ENCODE results near the gene REEP5. TPM values are rescaled to one million over a fixed set of nuclear protein-coding genes. Genes with fewer than 3 reads are reported as not detected.
A peak's percentile ranks its signal among the peaks of the same experiment; 100 is the strongest.

Gene REEP5
- total RNA-seq, 2 experiments from 2014 or later: 95.0 to 96.3 TPM

- peaks cover 15% of the 10 kb centered on the region for H3K36me3 Mint-ChIP-seq (ENCODE audit: low read depth)
- no peaks in the 10 kb centered on the region for H3K27me3 Mint-ChIP-seq
- ChIA-PET CTCF (interaction anchor here (0.7 to 1.3 kb wide), 3 partner anchors 39 to 190 kb away, joined by 3 to 5 read pairs (median 5); partner anchors contain the start of gene DCP2), POLR2A (interaction anchor here (0.8 to 1.4 kb wide), 10 partner anchors 8 to 91 kb away, joined by 3 to 16 read pairs (median 4); partner anchors contain the start of genes DCP2, REEP5 and SRP19)
- peak; percentile 24 for DNase-seq
- peak overlapping the region; percentile 97 for H3K27ac Mint-ChIP-seq
- H3K4me1 Mint-ChIP-seq: peaks cover 53% of the 10 kb centered on the region
- H3K9me3 Mint-ChIP-seq: peaks cover 7% of the 10 kb centered on the region
- H3K4me3 Mint-ChIP-seq: peak overlapping the region; percentile 69
These were observed 7.5 kb upstream of the REEP5 start for GRCh38 chr5:112929336-112930081.

GRCh38 chr5:112923988-112924387 lies 2.0 kb upstream of the REEP5 start:
- Mint-ChIP-seq H3K4me3 (peak overlapping the region; percentile 92), H3K27ac (peak overlapping the region; percentile 99), H3K36me3 (ENCODE audit: low read depth) (peaks cover 21% of the 10 kb centered on the region), H3K4me1 (peaks cover 63% of the 10 kb centered on the region), H3K9me3 (no peaks in the 10 kb centered on the region), H3K27me3 (no peaks in the 10 kb centered on the region)
- ChIA-PET CTCF (interaction anchor here (0.9 to 4.5 kb wide), 7 partner anchors 10 to 52 kb away, joined by 3 to 26 read pairs (median 5); partner anchors contain the start of gene DCP2), POLR2A (interaction anchor here (1.0 to 8.8 kb wide), 5 partner anchors 10 to 63 kb away, joined by 5 to 94 read pairs (median 19); partner anchors contain the start of genes DCP2 and SRP19)
- DNase-seq: no peak

- Mint-ChIP-seq H3K4me1 (peaks cover 63% of the 10 kb centered on the region), H3K27ac (peak overlapping the region; percentile 99), H3K9me3 (no peaks in the 10 kb centered on the region), H3K27me3 (no peaks in the 10 kb centered on the region), H3K36me3 (ENCODE audit: low read depth) (peaks cover 28% of the 10 kb centered on the region), H3K4me3 (peak overlapping the region; percentile 92)
- ChIA-PET CTCF (interaction anchor here (0.6 to 4.5 kb wide), 18 partner anchors 9 to 763 kb away, joined by 3 to 26 read pairs (median 4); partner anchors contain the start of genes DCP2 and SRP19), POLR2A (interaction anchor here (0.9 to 8.8 kb wide), 12 partner anchors 8 to 99 kb away, joined by 3 to 94 read pairs (median 6); partner anchors contain the start of genes DCP2 and SRP19)
- DNase-seq: peak; percentile 42
These were observed 1.3 kb upstream of the REEP5 start for GRCh38 chr5:112923148-112923917.

GRCh38 chr5:112921026-112921832 lies 798 bp downstream of the REEP5 start:
- peak; percentile 54 for DNase-seq
- Mint-ChIP-seq H3K4me3 (peak overlapping the region; percentile 92), H3K27ac (peak overlapping the region; percentile 66), H3K27me3 (no peaks in the 10 kb centered on the region), H3K4me1 (peaks cover 70% of the 10 kb centered on the region), H3K9me3 (no peaks in the 10 kb centered on the region), H3K36me3 (ENCODE audit: low read depth) (peaks cover 49% of the 10 kb centered on the region)
- POLR2A ChIA-PET: interaction anchor here (0.6 to 8.8 kb wide), 23 partner anchors 9 to 215 kb away, joined by 3 to 94 read pairs (median 5); partner anchors contain the start of genes DCP2 and SRP19
- CTCF ChIA-PET: interaction anchor here (0.7 to 4.5 kb wide), 20 partner anchors 10 to 141 kb away, joined by 3 to 26 read pairs (median 4); partner anchors contain the start of gene DCP2

- H3K4me1 Mint-ChIP-seq: peaks cover 80% of the 10 kb centered on the region
- ChIA-PET CTCF (interaction anchor here (0.7 to 4.5 kb wide), 9 partner anchors 8 to 76 kb away, joined by 3 to 26 read pairs (median 4); partner anchors contain the start of gene DCP2), POLR2A (interaction anchor here (0.9 to 8.8 kb wide), 11 partner anchors 9 to 59 kb away, joined by 3 to 94 read pairs (median 9); partner anchors contain the start of genes DCP2 and SRP19)
- no peak for DNase-seq
- no peak overlapping the region for H3K27ac Mint-ChIP-seq
- peaks cover 59% of the 10 kb centered on the region for H3K36me3 Mint-ChIP-seq (ENCODE audit: low read depth)
- no peaks in the 10 kb centered on the region for H3K9me3 Mint-ChIP-seq
- H3K27me3 Mint-ChIP-seq: no peaks in the 10 kb centered on the region
- H3K4me3 Mint-ChIP-seq: peak overlapping the region; percentile 50
These were observed 2.1 kb downstream of the REEP5 start for GRCh38 chr5:112919972-112920371.

GRCh38 chr5:112918679-112919078 lies 3.3 kb downstream of the REEP5 start:
- peaks cover 68% of the 10 kb centered on the region for H3K36me3 Mint-ChIP-seq (ENCODE audit: low read depth)
- ChIA-PET CTCF (interaction anchor here (0.8 to 1.0 kb wide), 2 partner anchors 30 to 70 kb away, joined by 3 to 4 read pairs; no protein-coding TSS in a partner anchor), POLR2A (interaction anchor here (0.6 to 8.8 kb wide), 5 partner anchors 14 to 57 kb away, joined by 3 to 94 read pairs (median 3); partner anchors contain the start of gene DCP2)
- H3K27ac Mint-ChIP-seq: no peak overlapping the region
- no peak overlapping the region for H3K4me3 Mint-ChIP-seq
- H3K27me3 Mint-ChIP-seq: no peaks in the 10 kb centered on the region
- no peaks in the 10 kb centered on the region for H3K9me3 Mint-ChIP-seq
- DNase-seq: no peak
- H3K4me1 Mint-ChIP-seq: peaks cover 76% of the 10 kb centered on the region

GRCh38 chr5:112918136-112918535 lies 3.9 kb downstream of the REEP5 start:
- Mint-ChIP-seq H3K9me3 (no peaks in the 10 kb centered on the region), H3K27me3 (no peaks in the 10 kb centered on the region), H3K4me1 (peaks cover 73% of the 10 kb centered on the region), H3K27ac (no peak overlapping the region), H3K4me3 (no peak overlapping the region), H3K36me3 (ENCODE audit: low read depth) (peaks cover 72% of the 10 kb centered on the region)
- ChIA-PET CTCF (interaction anchor here (0.8 to 1.0 kb wide), 2 partner anchors 29 to 70 kb away, joined by 3 to 4 read pairs; no protein-coding TSS in a partner anchor), POLR2A (interaction anchor here (1.1 to 8.8 kb wide), 4 partner anchors 14 to 57 kb away, joined by 3 to 94 read pairs (median 3); partner anchors contain the start of gene DCP2)
- DNase-seq: no peak

GRCh38 chr5:112917453-112917995 lies 4.5 kb downstream of the REEP5 start:
- POLR2A ChIA-PET: interaction anchor here (1.2 to 8.8 kb wide), 2 partner anchors 13 to 58 kb away, joined by 3 to 94 read pairs; partner anchors contain the start of gene DCP2
- Mint-ChIP-seq H3K27me3 (no peaks in the 10 kb centered on the region), H3K4me1 (peaks cover 73% of the 10 kb centered on the region), H3K4me3 (no peak overlapping the region), H3K36me3 (ENCODE audit: low read depth) (peaks cover 78% of the 10 kb centered on the region), H3K27ac (no peak overlapping the region), H3K9me3 (no peaks in the 10 kb centered on the region)
- peak; percentile 31 for DNase-seq
- CTCF ChIA-PET: interaction anchor here (1.0 kb wide), 1 partner anchor 69 kb away, joined by 4 read pairs; no protein-coding TSS in a partner anchor

GRCh38 chr5:112915831-112916230 lies 6.2 kb downstream of the REEP5 start:
- POLR2A ChIA-PET: interaction anchor here (0.8 to 1.7 kb wide), 8 partner anchors 21 to 63 kb away, joined by 3 to 8 read pairs (median 4); partner anchors contain the start of genes DCP2 and SRP19
- Mint-ChIP-seq H3K27ac (peak overlapping the region; percentile 73), H3K27me3 (no peaks in the 10 kb centered on the region), H3K4me1 (peaks cover 73% of the 10 kb centered on the region), H3K9me3 (no peaks in the 10 kb centered on the region), H3K36me3 (ENCODE audit: low read depth) (peaks cover 84% of the 10 kb centered on the region), H3K4me3 (no peak overlapping the region)
- CTCF ChIA-PET: interaction anchor here (0.6 to 1.8 kb wide), 9 partner anchors 13 to 181 kb away, joined by 3 to 6 read pairs (median 4); partner anchors contain the start of gene SRP19
- DNase-seq: no peak

- CTCF ChIA-PET: interaction anchor here (1.7 kb wide), 1 partner anchor 9 kb away, joined by 5 read pairs; no protein-coding TSS in a partner anchor
- POLR2A ChIA-PET: no interaction called here
- Mint-ChIP-seq H3K4me3 (no peak overlapping the region), H3K27ac (peak overlapping the region; percentile 49), H3K27me3 (no peaks in the 10 kb centered on the region), H3K4me1 (peaks cover 64% of the 10 kb centered on the region), H3K9me3 (no peaks in the 10 kb centered on the region), H3K36me3 (ENCODE audit: low read depth) (peaks cover 87% of the 10 kb centered on the region)
- no peak for DNase-seq
These were observed 7.4 kb downstream of the REEP5 start for GRCh38 chr5:112914584-112914983.

GRCh38 chr5:112910529-112910928 lies 11.5 kb downstream of the REEP5 start:
- Mint-ChIP-seq H3K9me3 (no peaks in the 10 kb centered on the region), H3K4me3 (no peak overlapping the region), H3K36me3 (ENCODE audit: low read depth) (peaks cover 69% of the 10 kb centered on the region), H3K27ac (no peak overlapping the region), H3K4me1 (peaks cover 28% of the 10 kb centered on the region), H3K27me3 (no peaks in the 10 kb centered on the region)
- DNase-seq: no peak
- ChIA-PET CTCF (interaction anchor here (0.9 to 2.3 kb wide), 2 partner anchors 8 to 12 kb away, joined by 3 to 11 read pairs; no protein-coding TSS in a partner anchor), POLR2A (interaction anchor here (0.8 to 1.5 kb wide), 3 partner anchors 9 to 57 kb away, joined by 3 to 4 read pairs (median 3); partner anchors contain the start of gene SRP19)
